ENCODE measurements around the gene BICDL2.

BICDL2 gene

DNA sequence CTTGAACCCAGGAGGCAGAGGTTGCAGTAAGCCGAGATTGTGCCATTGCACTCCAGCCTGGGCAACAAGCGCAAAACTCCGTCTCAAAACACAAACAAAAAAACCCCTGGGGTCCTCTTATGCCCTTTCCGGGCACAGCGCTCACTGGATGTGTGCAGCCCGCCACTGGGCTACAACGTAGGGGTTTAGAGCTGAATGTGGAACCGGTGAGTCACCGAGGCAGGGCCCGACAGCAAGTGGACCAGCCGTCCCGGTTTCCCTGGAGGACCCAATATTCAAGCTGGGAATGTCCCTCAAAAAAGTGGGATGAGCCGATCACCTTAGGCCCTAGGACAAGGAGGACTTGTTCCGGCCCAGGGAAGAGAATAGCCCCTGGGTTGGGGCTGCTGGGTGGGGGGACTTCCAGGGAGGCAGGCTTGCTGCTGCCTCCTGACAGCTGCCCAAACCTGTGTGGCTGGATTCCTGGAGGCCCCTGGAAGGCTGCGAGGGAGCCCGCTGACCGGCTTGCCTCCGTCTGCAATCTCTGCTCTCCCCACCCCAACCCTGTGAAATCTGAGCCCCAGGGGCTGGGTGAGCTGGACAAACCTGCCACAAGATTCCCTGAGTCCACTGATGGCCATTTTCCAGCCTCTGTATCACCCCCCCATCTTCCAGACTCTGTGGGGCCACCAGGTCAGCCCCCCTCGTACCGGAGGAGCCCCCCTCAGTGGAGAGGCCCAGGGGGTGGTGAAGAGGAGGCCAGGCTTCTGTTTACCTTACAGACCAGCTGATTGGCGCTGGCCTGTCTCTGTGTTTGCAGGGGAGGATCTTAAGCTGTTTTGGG, 27.0 kb downstream of the BICDL2 start:
- H3K4me3 ChIP-seq = no peak overlapping the region
- no peak for DNase-seq (ENCODE audit: low spot score)
- H3K27ac ChIP-seq = no peak overlapping the region
- TF ChIP-seq, protein P1, sequence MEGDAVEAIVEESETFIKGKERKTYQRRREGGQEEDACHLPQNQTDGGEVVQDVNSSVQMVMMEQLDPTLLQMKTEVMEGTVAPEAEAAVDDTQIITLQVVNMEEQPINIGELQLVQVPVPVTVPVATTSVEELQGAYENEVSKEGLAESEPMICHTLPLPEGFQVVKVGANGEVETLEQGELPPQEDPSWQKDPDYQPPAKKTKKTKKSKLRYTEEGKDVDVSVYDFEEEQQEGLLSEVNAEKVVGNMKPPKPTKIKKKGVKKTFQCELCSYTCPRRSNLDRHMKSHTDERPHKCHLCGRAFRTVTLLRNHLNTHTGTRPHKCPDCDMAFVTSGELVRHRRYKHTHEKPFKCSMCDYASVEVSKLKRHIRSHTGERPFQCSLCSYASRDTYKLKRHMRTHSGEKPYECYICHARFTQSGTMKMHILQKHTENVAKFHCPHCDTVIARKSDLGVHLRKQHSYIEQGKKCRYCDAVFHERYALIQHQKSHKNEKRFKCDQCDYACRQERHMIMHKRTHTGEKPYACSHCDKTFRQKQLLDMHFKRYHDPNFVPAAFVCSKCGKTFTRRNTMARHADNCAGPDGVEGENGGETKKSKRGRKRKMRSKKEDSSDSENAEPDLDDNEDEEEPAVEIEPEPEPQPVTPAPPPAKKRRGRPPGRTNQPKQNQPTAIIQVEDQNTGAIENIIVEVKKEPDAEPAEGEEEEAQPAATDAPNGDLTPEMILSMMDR (IDR thresholded peaks at IDR 0.05) = no peak

DNA sequence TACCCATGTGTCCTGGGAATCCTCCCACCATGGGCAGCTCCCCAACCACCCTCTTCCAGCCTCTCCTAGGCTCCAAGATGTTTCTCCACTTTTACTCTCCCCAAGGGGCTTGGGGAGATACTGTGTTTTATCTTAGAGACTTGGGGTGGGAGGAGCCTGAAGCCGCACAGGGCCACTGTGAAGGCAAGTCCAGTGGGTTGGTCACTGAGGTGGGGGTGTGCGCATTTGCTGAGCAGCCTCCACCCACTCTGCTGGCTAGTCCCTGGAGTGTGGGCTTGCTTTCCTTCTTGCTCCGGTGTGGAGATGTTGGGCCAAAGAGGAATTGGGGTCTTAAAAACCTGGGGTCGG, 28.1 kb downstream of the BICDL2 start:
- DNase-seq (ENCODE audit: low spot score) = no peak
- TF ChIP-seq, protein P1 (IDR thresholded peaks at IDR 0.05) = no peak
- Histone ChIP-seq H3K4me3 (no peak overlapping the region), H3K27ac (no peak overlapping the region)

DNA sequence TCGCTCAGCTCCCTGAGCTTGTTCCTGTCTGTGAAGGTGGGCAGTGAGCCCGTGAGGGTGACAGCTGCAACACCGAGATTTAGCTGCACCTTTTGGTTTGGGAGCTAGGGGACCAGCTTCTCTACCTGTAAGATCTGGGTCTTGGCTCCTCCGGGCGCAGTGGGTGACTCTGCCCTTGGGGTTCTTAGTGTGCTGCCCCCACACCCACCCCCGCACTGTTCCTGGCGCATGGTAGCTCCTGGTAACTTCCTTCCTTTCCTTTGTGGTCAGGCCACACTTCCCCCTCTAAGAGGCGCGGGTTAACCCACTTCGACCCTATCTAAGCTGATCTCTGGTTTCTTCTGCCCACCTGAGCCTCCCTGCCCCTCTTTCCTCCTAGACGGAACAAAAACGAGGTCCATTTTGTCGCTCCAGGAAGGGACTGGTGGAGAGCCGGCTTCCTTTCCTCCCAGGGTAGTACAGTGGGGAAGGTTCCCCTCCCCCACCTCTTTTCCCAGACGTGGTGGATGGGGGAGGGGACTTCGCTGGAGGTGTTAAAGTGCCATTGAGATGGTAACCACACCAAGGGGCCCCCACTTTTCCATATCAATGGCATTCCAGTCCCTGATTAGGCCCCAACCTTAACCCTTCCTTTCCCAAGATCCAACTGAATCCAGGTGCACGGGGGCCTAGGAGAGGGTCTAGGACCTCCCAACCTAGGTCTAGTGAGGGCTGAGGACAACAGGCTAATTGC, 28.6 kb downstream of the BICDL2 start:
- H3K27ac ChIP-seq = no peak overlapping the region
- TF ChIP-seq, protein P1 (IDR thresholded peaks at IDR 0.05) = no peak
- H3K4me3 ChIP-seq = peak overlapping the region; percentile 17
- DNase-seq (ENCODE audit: low spot score) = no peak

DNA sequence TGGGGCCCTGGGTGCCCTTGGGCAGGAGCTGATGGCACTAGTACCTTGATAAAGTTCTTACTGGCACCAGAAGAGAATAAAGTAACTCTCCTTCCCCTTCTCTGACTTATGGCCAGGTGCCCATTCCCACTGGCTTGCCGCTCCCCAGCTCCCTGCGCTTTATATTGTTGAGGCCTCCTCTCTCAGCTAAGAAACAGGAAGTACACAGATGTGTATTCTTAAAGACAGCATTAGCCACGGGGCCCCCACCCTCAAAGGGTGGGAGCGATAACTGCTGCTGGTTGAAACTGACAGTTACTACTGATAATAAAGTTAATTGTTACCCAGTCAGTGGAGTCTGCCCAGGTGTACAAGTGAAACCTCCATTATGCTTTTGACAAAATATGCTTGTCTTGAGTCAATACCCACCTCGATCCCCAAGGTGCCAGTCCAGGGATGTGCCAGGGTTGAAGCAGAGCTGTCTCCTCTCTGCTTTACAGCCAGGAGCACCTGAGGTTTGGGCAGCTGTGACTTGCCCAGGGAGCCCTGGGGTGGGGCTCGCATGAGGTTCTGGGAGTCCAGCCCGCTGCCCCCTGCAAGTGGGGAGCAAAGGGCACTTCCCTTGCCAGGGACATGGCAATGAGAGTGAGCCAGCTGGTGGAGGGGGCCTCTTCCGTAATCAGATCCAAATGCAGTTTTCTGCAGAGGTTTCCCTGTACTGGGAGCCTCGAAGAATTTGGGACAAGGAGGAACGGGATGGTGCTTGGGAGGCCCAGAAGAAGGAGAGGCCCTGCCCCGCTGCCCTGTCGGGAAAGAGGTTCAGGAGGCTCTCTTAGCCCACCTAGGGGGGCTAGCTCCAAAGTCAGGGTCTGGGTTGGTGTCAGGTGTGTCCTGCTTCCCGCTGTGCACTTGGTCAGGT, 29.4 kb downstream of the BICDL2 start:
- no peak overlapping the region for H3K27ac ChIP-seq
- H3K4me3 ChIP-seq = peak overlapping the region; percentile 17
- no peak for DNase-seq (ENCODE audit: low spot score)
- TF ChIP-seq, protein P1 (IDR thresholded peaks at IDR 0.05) = no peak

DNA sequence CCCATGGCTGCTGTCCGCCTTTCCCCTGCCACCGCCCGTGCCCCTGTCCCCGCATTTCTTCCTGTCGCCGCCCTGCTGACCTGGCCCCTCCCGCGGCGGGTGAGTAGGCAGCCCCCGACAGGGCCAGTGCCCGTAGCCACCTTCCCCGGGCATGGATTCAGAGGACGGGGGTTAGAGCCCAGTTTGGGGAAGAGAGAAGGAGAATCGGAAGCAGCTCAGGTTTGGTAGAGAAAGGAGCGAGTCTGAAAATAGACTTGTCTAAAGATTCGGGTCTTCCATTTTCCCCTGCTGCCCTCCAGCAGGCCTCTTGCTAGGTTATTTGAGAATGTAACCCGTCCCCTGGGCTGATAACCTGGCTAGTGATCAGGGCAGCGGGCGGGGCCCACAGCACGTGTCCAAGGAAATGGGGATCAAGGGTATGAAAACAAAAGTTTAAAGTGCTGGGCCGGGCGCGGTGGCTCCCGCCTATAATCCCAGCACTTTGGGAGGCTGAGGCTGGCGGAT, 31.9 kb downstream of the BICDL2 start:
- no peak for DNase-seq (ENCODE audit: low spot score)
- peak overlapping the region; percentile 63 for H3K4me3 ChIP-seq
- H3K27ac ChIP-seq = no peak overlapping the region

DNA sequence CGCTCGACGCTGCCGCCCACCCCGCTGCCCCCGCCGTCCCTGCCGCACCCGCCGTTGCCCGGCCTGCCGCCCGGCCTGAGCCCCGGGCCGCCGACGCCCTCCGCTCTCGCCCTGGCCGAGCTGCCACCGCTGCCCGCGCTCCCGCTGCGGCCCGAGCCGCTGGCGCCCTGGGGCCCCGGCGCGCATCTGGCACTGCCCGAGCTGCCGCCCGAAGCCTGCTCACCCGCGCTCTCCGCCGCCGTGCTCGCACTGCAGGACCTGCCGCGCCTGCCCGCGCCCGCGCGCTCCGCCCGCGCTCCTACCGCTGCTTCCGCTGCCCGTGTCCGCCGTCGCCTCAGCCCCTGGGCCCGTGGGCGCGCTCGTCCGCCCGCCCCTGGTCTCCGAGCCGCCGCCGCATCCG, 32.4 kb downstream of the BICDL2 start:
- H3K27ac ChIP-seq = peak overlapping the region in 1 of 2 donors; percentile 30
- H3K4me3 ChIP-seq = peak overlapping the region; percentile 63
- no peak for DNase-seq (ENCODE audit: low spot score)
- TF ChIP-seq, protein P1 (IDR thresholded peaks at IDR 0.05) = no peak

More for the DNA sequence above, 31.9 kb downstream of the BICDL2 start:
- TF ChIP-seq, protein P1 (IDR thresholded peaks at IDR 0.05) = no peak

All from coronary artery (tissue), 2 donors.